H1 (cell line): Measurements from ENCODE around the gene MDFIC. TPM values are rescaled to one million over a fixed set of nuclear protein-coding genes. Genes with fewer than 3 reads are reported as not detected.

ENCODE experiments used
- BRCA1 ChIP-seq: IDR thresholded peaks from 2 replicates; pipeline ENCODE4 v1.6.1; 2012; ENCODE audit warnings: low read depth, low read length, improper control_type of control experiment
- CEBPB ChIP-seq: IDR thresholded peaks from 2 replicates; pipeline ENCODE4 v1.6.1; 2012; ENCODE audit warnings: low read depth, low read length
- HDAC6 ChIP-seq: IDR thresholded peaks from one replicate; pipeline ENCODE4 v1.7.1; 2012; ENCODE audit warnings: low read depth, mild to moderate bottlenecking, inconsistent platforms, low read length, moderate library complexity
- KDM1A ChIP-seq: fragments of 200-600, 300-600 bp; sonication (generic); IDR thresholded peaks from 2 replicates; pipeline ENCODE4 v1.7.1; 2016; ENCODE audit warnings: mild to moderate bottlenecking, low read length, borderline replicate concordance
- KDM4A ChIP-seq: IDR thresholded peaks from one replicate; pipeline ENCODE4 v1.7.1; 2012; ENCODE audit warnings: low read depth, mild to moderate bottlenecking, moderate library complexity, low read length, inconsistent platforms; ENCODE audit not compliant: severe bottlenecking
- POLR2A ChIP-seq, 2 experiments: IDR thresholded peaks; 1 replicate in 1 of 2; 2 replicates in 1 of 2; pipeline ENCODE4 v1.6.1; 2011; ENCODE audit warnings: low read depth in 2 of 2, low read length in 2 of 2, mild to moderate bottlenecking in 2 of 2; ENCODE audit errors: control extremely low read depth in 1 of 2
- polyA plus RNA-seq, 7 experiments: library from polyadenylated mRNA; depleted of rRNA in 3 of 7; stranded (reverse) in 5 of 7; unstranded in 2 of 7; fragments of >200 nt in 5 of 7; fragments of 200-250 nt in 2 of 7; gene quantifications; 1 replicate in 5 of 7; 2 replicates in 1 of 7; 4 replicates in 1 of 7; pipeline versions ENCODE4 v1.2.1 to v1.2.3, GENCODE V29; 2011 to 2013; ENCODE audit warnings: missing spikeins in 2 of 7, mixed read lengths in 2 of 7
- total RNA-seq: library from RNA; stranded (reverse); fragmentation: NEBNext Ultra II Directional; extraction: Animal tissue kit (Norgen Biotek cat#: 25700); gene quantifications from 2 replicates; pipeline ENCODE4 v1.2.1, GENCODE V29; 2021

The MDFIC gene
- total and polyA plus RNA-seq, 2 of the 8 experiments (the other 6 are each of a cell fraction or from before 2014, with no cell fraction given): 2.3 to 11.4 TPM

- TF ChIP-seq KDM1A (no peak), HDAC6 (no peak), BRCA1 (no peak), CEBPB (no peak), POLR2A (IDR thresholded peaks at IDR 0.05; ENCODE audit: control extremely low read depth in 1 of 2, low read depth in 2 of 2, low read length in 2 of 2) (no peak), KDM4A (no peak)
- TF ChIP-seq, all 59 proteins: peak for 0
Observed at GRCh38 chr7:115054478-115055065, 132.7 kb downstream of the MDFIC start (continued).
